Common myeloid progenitor, CD34-positive (primary cell): Measurements from ENCODE around the gene DOCK10.

Experiments used
- CTCF ChIA-PET: fragments of 350-600 bp; sonication (Branson Sonifier 250); formaldehyde crosslinking; loops from one replicate; lab custom pipeline; 2021; ENCODE audit warnings: antibody characterized with exemption; lab: Charles Lee
- POLR2A ChIA-PET: fragments of 350-600 bp; sonication (Branson Sonifier 250); formaldehyde crosslinking; loops from one replicate; lab custom pipeline; 2021; ENCODE audit warnings: antibody characterized with exemption; lab: Charles Lee
- DNase-seq, 3 donors: peaks; one replicate each; pipeline versions ENCODE4 v3.0.0 to v3.0.0-alpha.2; 2013
- H3K27ac ChIP-seq, 2 experiments: 1 replicate in 1 of 2; 2 replicates in 1 of 2; pipeline ENCODE4 v1.7.0; 2013; ENCODE audit warnings: inconsistent platforms in 2 of 2, low read length in 2 of 2, mild to moderate bottlenecking in 2 of 2, low read depth in 1 of 2, moderate library complexity in 1 of 2; ENCODE audit not compliant: severe bottlenecking in 2 of 2, insufficient read depth in 1 of 2, poor library complexity in 1 of 2
- H3K27me3 ChIP-seq, 5 experiments: replicated peaks in 2 of 5; 1 replicate in 3 of 5; 2 replicates in 2 of 5; pipeline versions ENCODE4 v1.6.1 to v1.7.0; 2013; ENCODE audit warnings: low read length in 4 of 5, mild to moderate bottlenecking in 2 of 5, moderate library complexity in 2 of 5, inconsistent platforms in 1 of 5; ENCODE audit not compliant: insufficient read depth in 5 of 5, control insufficient read depth in 4 of 5
- H3K36me3 ChIP-seq, 4 experiments: 1 replicate in 2 of 4; 2 replicates in 2 of 4; pipeline versions ENCODE4 v1.6.1 to v1.7.0; 2013; ENCODE audit warnings: low read length in 3 of 4, control low read depth in 1 of 4, mild to moderate bottlenecking in 1 of 4; ENCODE audit not compliant: control insufficient read depth in 4 of 4, insufficient read depth in 4 of 4
- H3K4me1 ChIP-seq, 4 experiments: 1 replicate in 3 of 4; 2 replicates in 1 of 4; pipeline versions ENCODE4 v1.6.1 to v1.7.1; 2013; ENCODE audit warnings: low read length in 3 of 4, mild to moderate bottlenecking in 3 of 4, control low read depth in 1 of 4, inconsistent platforms in 1 of 4, moderate library complexity in 1 of 4; ENCODE audit not compliant: control insufficient read depth in 4 of 4, insufficient read depth in 4 of 4; ENCODE audit errors: control extremely low read depth in 1 of 4
- H3K4me3 ChIP-seq, 7 experiments: 1 replicate in 4 of 7; 2 replicates in 3 of 7; pipeline versions ENCODE4 v1.5.1 to v1.7.0; 2013; ENCODE audit warnings: mild to moderate bottlenecking in 7 of 7, low read length in 6 of 7, moderate library complexity in 6 of 7, inconsistent platforms in 2 of 7, low read depth in 2 of 7, control low read depth in 1 of 7; ENCODE audit not compliant: insufficient read depth in 4 of 7, control insufficient read depth in 1 of 7; ENCODE audit errors: extremely low read depth in 1 of 7
- H3K9me3 ChIP-seq, 5 experiments: 1 replicate in 4 of 5; 2 replicates in 1 of 5; pipeline versions ENCODE4 v1.6.1 to v1.7.1; 2013; ENCODE audit warnings: low read length in 4 of 5, mild to moderate bottlenecking in 2 of 5, inconsistent platforms in 1 of 5, low read depth in 1 of 5, moderate library complexity in 1 of 5; ENCODE audit not compliant: control insufficient read depth in 4 of 5, insufficient read depth in 2 of 5; ENCODE audit errors: control extremely low read depth in 1 of 5
- WGBS: methylation state at CpG from one replicate; pipeline ENCODE4 v1.1.5; 2013; ENCODE audit not compliant: insufficient coverage; 5-methylcytosine and 5-hydroxymethylcytosine counted together

The DOCK10 gene

DNA sequence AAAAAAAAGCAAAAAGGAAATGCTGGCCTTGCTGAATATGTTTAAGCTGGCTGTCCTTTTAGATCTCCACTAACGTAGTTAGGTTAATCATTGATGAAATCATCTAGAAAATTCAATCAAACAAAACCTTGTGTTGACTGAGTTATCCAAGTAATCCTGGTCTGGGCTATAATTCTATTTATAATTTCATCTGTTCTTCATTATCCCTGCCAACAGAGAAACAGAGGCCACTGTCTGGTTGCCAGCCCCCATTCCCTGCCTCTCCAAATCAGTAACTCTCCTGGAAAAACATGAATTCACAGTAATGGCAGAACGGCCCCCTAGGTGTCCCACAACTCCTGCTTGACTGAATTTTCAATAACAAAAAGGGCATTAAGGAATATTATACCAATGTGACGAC lies 24.6 kb downstream of the DOCK10 start:
- Histone ChIP-seq H3K27me3 (no peaks in the 10 kb centered on the region), H3K9me3 (no peaks in the 10 kb centered on the region), H3K36me3 (no peaks in the 10 kb centered on the region), H3K27ac (no peak overlapping the region), H3K4me3 (no peak overlapping the region), H3K4me1 (peaks cover 7 to 23% (median 12%) of the 10 kb centered on the region in 4 experiments)
- WGBS = no CpG with 5 or more reads among the region's 3 CpGs
- ChIA-PET CTCF (interaction anchor here (0.6 to 0.8 kb wide), 2 partner anchors 24 to 32 kb away, joined by 3 to 4 read pairs; partner anchors contain the start of gene DOCK10), POLR2A (interaction anchor here (0.6 kb wide), 1 partner anchor 19 kb away, joined by 3 read pairs; no protein-coding TSS in a partner anchor)
- DNase-seq = no peak

DNA sequence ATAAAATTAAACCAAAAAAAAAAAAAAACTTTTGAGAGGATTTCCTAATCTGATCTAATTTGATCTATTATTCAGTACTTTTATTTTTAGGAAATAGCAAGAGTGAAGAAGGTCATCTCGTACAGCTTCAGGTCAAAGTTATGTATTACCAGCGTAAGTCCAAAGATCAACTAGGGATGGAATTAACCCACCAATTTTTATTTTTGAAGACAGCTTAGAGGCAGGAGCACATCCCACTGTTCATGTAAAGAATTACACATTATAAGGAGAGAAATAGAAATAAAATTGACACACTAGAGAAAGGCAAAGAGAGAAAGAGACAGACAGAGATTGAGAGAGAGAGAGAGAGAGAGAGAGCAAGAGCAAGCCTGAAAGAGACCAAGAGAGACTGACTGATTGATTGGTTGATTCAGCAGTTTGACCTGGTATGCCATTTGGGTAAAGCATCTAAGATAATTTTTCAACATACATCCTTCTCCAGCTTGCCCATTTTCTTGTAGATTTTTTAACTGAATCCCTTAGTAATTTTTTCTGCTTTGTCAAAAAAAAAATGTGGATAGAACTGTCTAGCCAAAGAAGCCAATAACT lies 25.1 kb downstream of the DOCK10 start:
- ChIA-PET POLR2A (interaction anchor here (0.6 to 0.7 kb wide), 3 partner anchors 11 to 69 kb away, joined by 3 read pairs; no protein-coding TSS in a partner anchor), CTCF (interaction anchor here (0.6 to 0.9 kb wide), 2 partner anchors 25 to 242 kb away, joined by 3 to 4 read pairs; partner anchors contain the start of gene DOCK10)
- WGBS = 100% methylated on average over 2 of the region's 2 CpGs
- H3K27ac ChIP-seq = no peak overlapping the region
- H3K4me1 ChIP-seq = peaks cover 7 to 20% (median 12%) of the 10 kb centered on the region in 4 experiments
- no peak for DNase-seq
- no peak overlapping the region for H3K4me3 ChIP-seq
- H3K36me3 ChIP-seq = no peaks in the 10 kb centered on the region
- H3K9me3 ChIP-seq = no peaks in the 10 kb centered on the region
- no peaks in the 10 kb centered on the region for H3K27me3 ChIP-seq

DNA sequence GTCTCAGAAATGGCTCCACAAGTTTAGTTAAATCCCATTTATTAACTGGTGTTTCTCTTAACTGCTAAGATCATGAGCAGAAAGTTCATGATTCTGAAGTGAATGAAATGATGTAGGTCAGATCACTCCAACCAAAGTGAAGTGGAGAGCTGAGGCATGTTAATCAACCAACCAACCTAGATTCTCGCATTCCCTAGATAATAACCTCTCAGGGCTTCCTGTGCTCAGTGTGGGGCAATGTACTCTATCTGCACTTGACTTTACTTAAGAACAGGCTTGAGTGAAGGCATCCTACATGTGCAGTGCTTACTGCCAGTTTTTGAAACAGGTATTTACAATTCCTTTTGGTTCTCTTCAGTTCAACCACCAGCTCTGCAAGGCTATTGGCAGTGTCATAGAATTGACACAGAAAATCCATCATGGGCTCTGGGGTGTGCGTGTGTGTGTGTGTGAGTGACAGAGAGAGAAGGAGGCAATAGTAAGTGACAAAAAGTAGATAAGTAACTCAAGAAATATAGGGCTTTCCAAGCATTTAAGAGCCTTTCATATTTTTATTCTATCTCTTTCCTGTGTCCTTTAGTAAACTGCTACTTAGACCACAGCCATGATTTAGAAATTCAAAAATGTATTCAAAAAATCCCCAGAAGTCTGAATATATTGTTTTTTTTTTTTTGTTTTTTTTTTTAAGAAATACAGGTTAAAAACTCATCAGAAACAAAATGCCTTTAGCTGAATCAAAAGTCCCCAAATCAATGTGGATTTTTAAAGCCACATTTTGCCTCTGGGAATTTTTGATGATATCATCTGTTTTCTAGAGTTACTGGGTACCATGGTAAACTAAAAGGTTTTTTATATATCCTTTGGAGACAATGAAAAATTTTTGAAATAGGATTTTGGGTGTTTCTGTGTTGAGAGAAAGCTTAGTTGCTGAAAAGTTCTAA lies 28.6 kb downstream of the DOCK10 start:
- H3K27me3 ChIP-seq = no peaks in the 10 kb centered on the region
- POLR2A ChIA-PET = no interaction called here
- no peak overlapping the region for H3K27ac ChIP-seq
- no peak for DNase-seq
- H3K9me3 ChIP-seq = no peaks in the 10 kb centered on the region
- WGBS = 100% methylated on average over 1 of the region's 2 CpGs
- CTCF ChIA-PET = interaction anchor here (0.8 to 2.6 kb wide), 4 partner anchors 9 to 26 kb away, joined by 4 to 5 read pairs (median 4); no protein-coding TSS in a partner anchor
- no peak overlapping the region for H3K4me3 ChIP-seq
- peaks cover 0 to 9% (median 4%) of the 10 kb centered on the region in 4 experiments for H3K4me1 ChIP-seq
- H3K36me3 ChIP-seq = no peaks in the 10 kb centered on the region

DNA sequence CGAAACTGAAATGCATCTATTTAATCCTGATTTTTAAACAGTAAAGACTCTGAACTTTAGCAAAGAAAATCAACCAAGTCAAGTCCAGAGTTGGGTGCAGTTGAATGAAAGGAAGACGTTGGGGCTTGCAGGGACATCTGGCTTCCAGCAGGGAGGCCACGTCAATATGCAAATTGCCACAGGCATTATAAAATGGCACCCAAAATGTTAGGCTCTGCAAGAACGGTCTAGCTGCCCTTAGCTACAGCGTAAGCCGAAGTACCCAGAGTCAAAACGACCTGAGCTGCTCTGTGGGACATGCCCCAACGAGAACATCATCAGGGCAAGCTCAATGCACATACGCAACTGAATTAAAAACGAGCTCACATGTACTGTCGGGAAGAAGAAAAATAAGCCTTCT lies 30.7 kb downstream of the DOCK10 start:
- DNase-seq = no peak
- peaks cover 0 to 23% (median 12%) of the 10 kb centered on the region in 4 experiments for H3K4me1 ChIP-seq
- no peaks in the 10 kb centered on the region for H3K9me3 ChIP-seq
- ChIA-PET POLR2A (interaction anchor here (0.9 kb wide), 1 partner anchor 15 kb away, joined by 3 read pairs; no protein-coding TSS in a partner anchor), CTCF (interaction anchor here (1.1 to 1.7 kb wide), 4 partner anchors 10 to 38 kb away, joined by 3 to 5 read pairs (median 4); no protein-coding TSS in a partner anchor)
- 86% methylated on average over 9 of the region's 11 CpGs for WGBS
- H3K4me3 ChIP-seq = no peak overlapping the region
- no peaks in the 10 kb centered on the region for H3K27me3 ChIP-seq
- no peak overlapping the region for H3K27ac ChIP-seq
- H3K36me3 ChIP-seq = no peaks in the 10 kb centered on the region

DNA sequence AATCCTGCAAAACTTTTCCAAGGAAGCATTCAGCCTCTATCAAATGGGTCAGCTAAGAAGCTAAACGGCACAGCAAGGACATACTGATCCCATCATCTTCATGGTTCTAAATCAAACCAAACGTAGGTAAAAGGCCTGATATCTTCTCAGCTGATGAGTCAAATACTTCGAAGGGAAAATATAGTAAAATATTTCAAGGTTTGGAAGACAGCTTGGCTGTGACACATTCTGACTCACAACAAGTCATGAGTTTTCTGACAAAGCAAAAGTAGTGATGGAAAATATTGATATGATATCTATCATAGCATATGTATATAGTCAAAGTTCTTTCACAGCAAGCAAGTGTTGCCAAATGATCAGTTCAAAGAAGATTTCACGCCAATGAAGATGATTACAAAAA lies 31.5 kb downstream of the DOCK10 start:
- Histone ChIP-seq H3K36me3 (no peaks in the 10 kb centered on the region), H3K4me3 (no peak overlapping the region), H3K27me3 (no peaks in the 10 kb centered on the region), H3K27ac (no peak overlapping the region), H3K4me1 (peaks cover 0 to 23% (median 12%) of the 10 kb centered on the region in 4 experiments), H3K9me3 (no peaks in the 10 kb centered on the region)
- 86% methylated on average over 2 of the region's 4 CpGs for WGBS
- ChIA-PET CTCF (interaction anchor here (1.1 to 1.6 kb wide), 2 partner anchors 15 to 39 kb away, joined by 3 to 4 read pairs; no protein-coding TSS in a partner anchor), POLR2A (interaction anchor here (0.9 kb wide), 1 partner anchor 15 kb away, joined by 3 read pairs; no protein-coding TSS in a partner anchor)
- DNase-seq = peak in 1 of 3 donors; percentile 46

DNA sequence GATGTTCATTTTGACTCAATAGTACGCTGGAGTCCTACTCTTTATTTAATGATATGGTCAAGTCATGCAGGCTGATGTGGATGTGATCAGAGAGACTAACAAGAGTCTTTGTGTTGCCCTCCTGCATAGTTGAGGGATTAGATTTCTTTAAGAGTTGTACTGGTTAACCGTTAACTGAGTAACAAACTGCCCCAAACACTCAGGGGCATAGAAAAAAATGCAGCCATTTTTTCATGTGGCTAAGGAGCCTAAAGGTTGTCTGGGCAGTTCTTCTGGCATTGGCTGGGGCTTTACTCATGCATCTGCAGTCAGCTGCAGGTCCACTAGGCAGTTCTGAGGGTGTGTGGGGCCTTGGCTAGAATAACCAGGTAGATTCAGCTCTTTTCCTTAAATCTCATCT lies 32.5 kb downstream of the DOCK10 start:
- H3K9me3 ChIP-seq = no peaks in the 10 kb centered on the region
- H3K4me1 ChIP-seq = peaks cover 0 to 23% (median 12%) of the 10 kb centered on the region in 4 experiments
- ChIA-PET POLR2A (no interaction called here), CTCF (interaction anchor here (0.8 to 2.2 kb wide), 5 partner anchors 8 to 141 kb away, joined by 3 to 12 read pairs (median 5); no protein-coding TSS in a partner anchor)
- WGBS = 100% methylated on average over 2 of the region's 2 CpGs
- peaks cover 0 to under 1% (median 0%) of the 10 kb centered on the region in 4 experiments for H3K36me3 ChIP-seq
- H3K4me3 ChIP-seq = no peak overlapping the region
- DNase-seq = no peak
- H3K27me3 ChIP-seq = no peaks in the 10 kb centered on the region
- H3K27ac ChIP-seq = no peak overlapping the region
